ENCODE data around the gene RHCG. TPM values are rescaled to one million over a fixed set of nuclear protein-coding genes. Genes with fewer than 3 reads are reported as not detected.

RHCG gene
- total and polyA plus RNA-seq, 2 of the 13 experiments (the other 11 are each of a cell fraction or from before 2014, with no cell fraction given) = not detected

DNA sequence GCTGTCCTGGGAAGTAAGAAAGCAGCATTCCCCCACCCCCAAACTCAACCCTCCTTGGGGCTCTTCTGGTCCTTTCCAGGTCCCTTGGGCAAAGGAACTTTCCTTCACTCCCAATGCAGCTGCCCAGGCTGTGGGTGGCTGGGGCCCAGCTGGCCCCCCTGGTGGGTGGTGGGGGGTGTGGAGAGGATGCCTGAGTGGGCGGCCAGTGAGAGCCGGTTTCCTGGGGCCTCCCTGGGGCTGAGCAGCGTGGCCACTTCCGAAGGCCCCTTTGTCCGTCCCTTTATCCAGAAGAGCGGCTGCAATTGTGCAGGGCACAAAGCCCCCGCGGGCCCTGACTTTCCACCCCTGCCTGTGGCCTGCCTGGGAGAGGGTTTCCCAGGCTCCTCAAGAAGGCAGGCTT lies 61.0 kb downstream of the RHCG start (continued):
- TF ChIP-seq, protein P1, sequence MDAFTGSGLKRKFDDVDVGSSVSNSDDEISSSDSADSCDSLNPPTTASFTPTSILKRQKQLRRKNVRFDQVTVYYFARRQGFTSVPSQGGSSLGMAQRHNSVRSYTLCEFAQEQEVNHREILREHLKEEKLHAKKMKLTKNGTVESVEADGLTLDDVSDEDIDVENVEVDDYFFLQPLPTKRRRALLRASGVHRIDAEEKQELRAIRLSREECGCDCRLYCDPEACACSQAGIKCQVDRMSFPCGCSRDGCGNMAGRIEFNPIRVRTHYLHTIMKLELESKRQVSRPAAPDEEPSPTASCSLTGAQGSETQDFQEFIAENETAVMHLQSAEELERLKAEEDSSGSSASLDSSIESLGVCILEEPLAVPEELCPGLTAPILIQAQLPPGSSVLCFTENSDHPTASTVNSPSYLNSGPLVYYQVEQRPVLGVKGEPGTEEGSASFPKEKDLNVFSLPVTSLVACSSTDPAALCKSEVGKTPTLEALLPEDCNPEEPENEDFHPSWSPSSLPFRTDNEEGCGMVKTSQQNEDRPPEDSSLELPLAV (CRISPR knock-in tag; conservative IDR thresholded peaks at IDR 0.05; ENCODE audit: low read depth) = no peak
- no peak for TF ChIP-seq ZFX (CRISPR knock-in tag; IDR thresholded peaks at IDR 0.05; ENCODE audit: low read depth)
- no peak for TF ChIP-seq KIAA2018 (CRISPR knock-in tag; IDR thresholded peaks at IDR 0.05; ENCODE audit: borderline replicate concordance)
- TF ChIP-seq GRHL1 (CRISPR knock-in tag; conservative IDR thresholded peaks at IDR 0.05) = no peak
- TF ChIP-seq ZFP36L1 (CRISPR knock-in tag; IDR thresholded peaks at IDR 0.05) = no peak
- no peak for TF ChIP-seq ZNF484 (CRISPR knock-in tag; IDR thresholded peaks at IDR 0.05; ENCODE audit: borderline replicate concordance, low read depth)
- no peak for TF ChIP-seq ZNF33B (CRISPR knock-in tag; IDR thresholded peaks at IDR 0.05)
- TF ChIP-seq STAT5B (CRISPR knock-in tag; IDR thresholded peaks at IDR 0.05) = no peak
- TF ChIP-seq, protein P2, sequence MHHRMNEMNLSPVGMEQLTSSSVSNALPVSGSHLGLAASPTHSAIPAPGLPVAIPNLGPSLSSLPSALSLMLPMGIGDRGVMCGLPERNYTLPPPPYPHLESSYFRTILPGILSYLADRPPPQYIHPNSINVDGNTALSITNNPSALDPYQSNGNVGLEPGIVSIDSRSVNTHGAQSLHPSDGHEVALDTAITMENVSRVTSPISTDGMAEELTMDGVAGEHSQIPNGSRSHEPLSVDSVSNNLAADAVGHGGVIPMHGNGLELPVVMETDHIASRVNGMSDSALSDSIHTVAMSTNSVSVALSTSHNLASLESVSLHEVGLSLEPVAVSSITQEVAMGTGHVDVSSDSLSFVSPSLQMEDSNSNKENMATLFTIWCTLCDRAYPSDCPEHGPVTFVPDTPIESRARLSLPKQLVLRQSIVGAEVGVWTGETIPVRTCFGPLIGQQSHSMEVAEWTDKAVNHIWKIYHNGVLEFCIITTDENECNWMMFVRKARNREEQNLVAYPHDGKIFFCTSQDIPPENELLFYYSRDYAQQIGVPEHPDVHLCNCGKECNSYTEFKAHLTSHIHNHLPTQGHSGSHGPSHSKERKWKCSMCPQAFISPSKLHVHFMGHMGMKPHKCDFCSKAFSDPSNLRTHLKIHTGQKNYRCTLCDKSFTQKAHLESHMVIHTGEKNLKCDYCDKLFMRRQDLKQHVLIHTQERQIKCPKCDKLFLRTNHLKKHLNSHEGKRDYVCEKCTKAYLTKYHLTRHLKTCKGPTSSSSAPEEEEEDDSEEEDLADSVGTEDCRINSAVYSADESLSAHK (CRISPR knock-in tag; IDR thresholded peaks at IDR 0.05; ENCODE audit: borderline replicate concordance) = no peak
- no peak for TF ChIP-seq ZNF3 (CRISPR knock-in tag; IDR thresholded peaks at IDR 0.05)
